B cell (primary cell): Measurements from ENCODE around the gene GPR148. TPM values are rescaled to one million over a fixed set of nuclear protein-coding genes. Genes with fewer than 3 reads are reported as not detected.

ENCODE experiments used
- ATAC-seq: fragments of 200-7000 bp; cut with Tn5 transposase; one replicate; pipeline ENCODE4 v1.10.0; 2021; ENCODE audit warnings: low read depth, mild to moderate bottlenecking, moderate number of reproducible peaks, moderate library complexity
- CTCF ChIA-PET: fragments of 350-600 bp; sonication (Branson Sonifier 250); formaldehyde crosslinking; loops from one replicate; lab custom pipeline; 2021; ENCODE audit warnings: antibody characterized with exemption, inconsistent platforms; lab: Charles Lee
- POLR2A ChIA-PET: fragments of 350-600 bp; sonication (Branson Sonifier 250); formaldehyde crosslinking; loops from one replicate; lab custom pipeline; 2021; ENCODE audit warnings: antibody characterized with exemption; lab: Charles Lee
- DNase-seq: peaks from one replicate; pipeline ENCODE4 v3.0.0; 2013
- H2AFZ ChIP-seq: 2 replicates; pipeline ENCODE4 v1.6.1; 2012; ENCODE audit warnings: mild to moderate bottlenecking, low read depth, low read length; ENCODE audit not compliant: insufficient read depth, poor library complexity, severe bottlenecking
- H3K27ac ChIP-seq, 2 donors: 1 replicate in 1 of 2; 2 replicates in 1 of 2; pipeline ENCODE4 v1.5.1; 2012 to 2013; ENCODE audit warnings: low read length in 2 of 2, mild to moderate bottlenecking in 2 of 2, moderate library complexity in 1 of 2
- H3K27me3 ChIP-seq, 4 experiments: fragments of 200-600 bp in 1 of 4; sonication (generic) in 1 of 4; replicated peaks in 1 of 4; 1 replicate in 2 of 4; 2 replicates in 2 of 4; pipeline versions ENCODE4 v1.6.1 to v1.7.0; 2013 to 2016; ENCODE audit warnings: low read length in 3 of 4, mild to moderate bottlenecking in 2 of 4, mixed read lengths in 1 of 4, moderate library complexity in 1 of 4; ENCODE audit not compliant: insufficient read depth in 4 of 4, control insufficient read depth in 3 of 4; ENCODE audit errors: control extremely low read depth in 1 of 4
- H3K36me3 ChIP-seq, 2 experiments: replicated peaks in 1 of 2; 1 replicate in 1 of 2; 2 replicates in 1 of 2; pipeline versions ENCODE4 v1.6.1 to v1.7.1; 2013; ENCODE audit warnings: low read length in 1 of 2; ENCODE audit not compliant: insufficient read depth in 2 of 2, control insufficient read depth in 1 of 2; ENCODE audit errors: control extremely low read depth in 1 of 2, extremely low read depth in 1 of 2
- H3K4me1 ChIP-seq, 2 donors: fragments of 200-600 bp in 1 of 2; sonication (generic) in 1 of 2; 1 replicate in 1 of 2; 2 replicates in 1 of 2; pipeline versions ENCODE4 v1.5.1 to v1.6.1; 2013 to 2017; ENCODE audit warnings: low read length in 2 of 2; ENCODE audit not compliant: control insufficient read depth in 2 of 2, insufficient read depth in 2 of 2
- H3K4me2 ChIP-seq: replicated peaks from 2 replicates; pipeline ENCODE3; 2012; ENCODE audit warnings: mild to moderate bottlenecking, low read depth, low read length; ENCODE audit not compliant: poor library complexity, severe bottlenecking
- H3K4me3 ChIP-seq, 5 experiments: fragments of 200-600 bp in 1 of 5; sonication (generic) in 1 of 5; 1 replicate in 3 of 5; 2 replicates in 2 of 5; pipeline versions ENCODE4 v1.5.1 to v1.7.0; 2011 to 2016; ENCODE audit warnings: low read length in 4 of 5, mild to moderate bottlenecking in 4 of 5, low read depth in 2 of 5, control low read depth in 1 of 5, moderate library complexity in 1 of 5; ENCODE audit not compliant: insufficient read depth in 1 of 5; ENCODE audit errors: control extremely low read depth in 1 of 5, extremely low read depth in 1 of 5
- H3K79me2 ChIP-seq: fragments of 200-600 bp; sonication (generic); one replicate; pipeline ENCODE4 v1.6.0; 2016; ENCODE audit warnings: low read length; ENCODE audit not compliant: control insufficient read depth, insufficient read depth
- H3K9ac ChIP-seq: fragments of 200-600 bp; sonication (generic); 2 replicates; pipeline ENCODE4 v1.6.1; 2017; ENCODE audit warnings: mild to moderate bottlenecking, low read length, moderate library complexity
- H3K9me3 ChIP-seq, 3 donors: one replicate each; pipeline versions ENCODE4 v1.6.1 to v1.7.1; 2013; ENCODE audit warnings: low read length in 2 of 3; ENCODE audit not compliant: control insufficient read depth in 2 of 3, insufficient read depth in 1 of 3; ENCODE audit errors: control extremely low read depth in 1 of 3
- H4K20me1 ChIP-seq: 2 replicates; pipeline ENCODE4 v1.6.0; 2012; ENCODE audit warnings: mild to moderate bottlenecking, low read length; ENCODE audit not compliant: insufficient read depth, control insufficient read depth, poor library complexity, severe bottlenecking
- H3K27ac Mint-ChIP-seq: one replicate; pipeline ENCODE4 v1.8.0; 2021; ENCODE audit warnings: mixed read lengths
- H3K27me3 Mint-ChIP-seq: one replicate; pipeline ENCODE4 v1.8.0; 2021; ENCODE audit warnings: mixed read lengths
- H3K4me1 Mint-ChIP-seq: one replicate; pipeline ENCODE4 v1.8.0; 2021; ENCODE audit warnings: mixed read lengths
- H3K4me3 Mint-ChIP-seq: one replicate; pipeline ENCODE4 v1.8.0; 2021; ENCODE audit warnings: mixed read lengths
- H3K9me3 Mint-ChIP-seq: one replicate; pipeline ENCODE4 v1.8.0; 2022; ENCODE audit warnings: mixed read lengths; ENCODE audit not compliant: insufficient read depth
- EZH2 ChIP-seq: IDR thresholded peaks from 2 replicates; pipeline ENCODE4 v1.6.1; 2012; ENCODE audit warnings: borderline replicate concordance, low read depth, mild to moderate bottlenecking, moderate library complexity, low read length; ENCODE audit not compliant: insufficient read depth, poor library complexity, severe bottlenecking
- WGBS: methylation state at CpG from one replicate; pipeline ENCODE4 v1.1.5; 2013; ENCODE audit warnings: missing lambda C conversion rate; ENCODE audit not compliant: insufficient coverage; 5-methylcytosine and 5-hydroxymethylcytosine counted together
- intact Hi-C: fragments of 100-400 bp; cut with micrococcal nuclease; formaldehyde crosslinking; loops from one replicate; pipeline ENCODE4 v1.10.0; 2022
- polyA plus RNA-seq: library from polyadenylated mRNA; depleted of rRNA; stranded (reverse); fragments of >200 nt; gene quantifications from 2 replicates; pipeline ENCODE4 v1.2.3, GENCODE V29; 2012
- total RNA-seq, 2 donors: library from RNA; stranded (reverse); fragments of 120-200 nt in 1 of 2; gene quantifications; 1 replicate in 1 of 2; 2 replicates in 1 of 2; pipeline versions ENCODE4 v1.2.3 to v1.2.4, GENCODE V29; 2013 to 2022
- TF ChIP-seq, protein P1 (sequence below): fragments of 200-600 bp; IDR thresholded peaks from one replicate; pipeline ENCODE4 v1.8.0; 2022; ENCODE audit warnings: antibody characterized with exemption, mild to moderate bottlenecking

The GPR148 gene
- total and polyA plus RNA-seq, 2 donors (not counting 1 experiment from before 2014, with no cell fraction given) = not detected

DNA sequence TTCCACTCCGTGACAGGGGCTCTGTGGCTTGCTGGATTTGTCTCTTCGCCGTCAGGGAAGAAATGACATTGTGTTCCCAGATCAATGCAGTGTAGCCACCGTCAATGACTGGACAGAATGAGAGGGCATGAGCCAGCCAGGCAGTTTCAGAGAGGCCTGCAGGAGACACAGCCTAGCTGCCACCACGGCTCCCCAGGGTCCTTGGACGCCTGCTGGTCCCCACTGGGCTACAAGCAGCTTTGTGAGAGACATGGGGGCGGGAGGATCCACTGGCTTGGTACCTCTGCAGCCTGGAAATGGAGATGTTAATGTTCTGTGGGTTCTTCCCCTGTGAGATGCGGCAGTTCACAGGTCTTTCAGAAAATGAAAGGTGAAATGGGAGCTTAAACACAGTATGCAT, 14.4 kb downstream of the GPR148 start:
- no peaks in the 10 kb centered on the region for H3K9me3 Mint-ChIP-seq
- ChIA-PET CTCF (no interaction called here), POLR2A (no interaction called here)
- H3K27ac ChIP-seq = no peak overlapping the region
- H3K4me1 ChIP-seq = no peaks in the 10 kb centered on the region
- H3K27me3 Mint-ChIP-seq = peaks cover 16% of the 10 kb centered on the region
- H3K9me3 ChIP-seq = peaks cover 0 to 9% (median 0%) of the 10 kb centered on the region in 3 donors
- no peak for TF ChIP-seq EZH2
- TF ChIP-seq, protein P1, sequence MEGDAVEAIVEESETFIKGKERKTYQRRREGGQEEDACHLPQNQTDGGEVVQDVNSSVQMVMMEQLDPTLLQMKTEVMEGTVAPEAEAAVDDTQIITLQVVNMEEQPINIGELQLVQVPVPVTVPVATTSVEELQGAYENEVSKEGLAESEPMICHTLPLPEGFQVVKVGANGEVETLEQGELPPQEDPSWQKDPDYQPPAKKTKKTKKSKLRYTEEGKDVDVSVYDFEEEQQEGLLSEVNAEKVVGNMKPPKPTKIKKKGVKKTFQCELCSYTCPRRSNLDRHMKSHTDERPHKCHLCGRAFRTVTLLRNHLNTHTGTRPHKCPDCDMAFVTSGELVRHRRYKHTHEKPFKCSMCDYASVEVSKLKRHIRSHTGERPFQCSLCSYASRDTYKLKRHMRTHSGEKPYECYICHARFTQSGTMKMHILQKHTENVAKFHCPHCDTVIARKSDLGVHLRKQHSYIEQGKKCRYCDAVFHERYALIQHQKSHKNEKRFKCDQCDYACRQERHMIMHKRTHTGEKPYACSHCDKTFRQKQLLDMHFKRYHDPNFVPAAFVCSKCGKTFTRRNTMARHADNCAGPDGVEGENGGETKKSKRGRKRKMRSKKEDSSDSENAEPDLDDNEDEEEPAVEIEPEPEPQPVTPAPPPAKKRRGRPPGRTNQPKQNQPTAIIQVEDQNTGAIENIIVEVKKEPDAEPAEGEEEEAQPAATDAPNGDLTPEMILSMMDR = no peak
- no peaks in the 10 kb centered on the region for H4K20me1 ChIP-seq
- no peak for DNase-seq
- WGBS = 73% methylated on average over 8 of the region's 8 CpGs
- no peaks in the 10 kb centered on the region for H3K4me1 Mint-ChIP-seq
- H3K4me2 ChIP-seq = no peak overlapping the region
- H3K27me3 ChIP-seq = peaks cover 0 to 5% (median 2%) of the 10 kb centered on the region in 4 experiments
- no peak overlapping the region for H3K4me3 ChIP-seq
- H2AFZ ChIP-seq = no peak overlapping the region
- no peak for ATAC-seq
- H3K79me2 ChIP-seq = no peaks in the 10 kb centered on the region
- no peak overlapping the region for H3K27ac Mint-ChIP-seq
- no peaks in the 10 kb centered on the region for H3K36me3 ChIP-seq
- intact Hi-C loops = no loop called here
- no peak overlapping the region for H3K4me3 Mint-ChIP-seq
- H3K9ac ChIP-seq = no peak overlapping the region

DNA sequence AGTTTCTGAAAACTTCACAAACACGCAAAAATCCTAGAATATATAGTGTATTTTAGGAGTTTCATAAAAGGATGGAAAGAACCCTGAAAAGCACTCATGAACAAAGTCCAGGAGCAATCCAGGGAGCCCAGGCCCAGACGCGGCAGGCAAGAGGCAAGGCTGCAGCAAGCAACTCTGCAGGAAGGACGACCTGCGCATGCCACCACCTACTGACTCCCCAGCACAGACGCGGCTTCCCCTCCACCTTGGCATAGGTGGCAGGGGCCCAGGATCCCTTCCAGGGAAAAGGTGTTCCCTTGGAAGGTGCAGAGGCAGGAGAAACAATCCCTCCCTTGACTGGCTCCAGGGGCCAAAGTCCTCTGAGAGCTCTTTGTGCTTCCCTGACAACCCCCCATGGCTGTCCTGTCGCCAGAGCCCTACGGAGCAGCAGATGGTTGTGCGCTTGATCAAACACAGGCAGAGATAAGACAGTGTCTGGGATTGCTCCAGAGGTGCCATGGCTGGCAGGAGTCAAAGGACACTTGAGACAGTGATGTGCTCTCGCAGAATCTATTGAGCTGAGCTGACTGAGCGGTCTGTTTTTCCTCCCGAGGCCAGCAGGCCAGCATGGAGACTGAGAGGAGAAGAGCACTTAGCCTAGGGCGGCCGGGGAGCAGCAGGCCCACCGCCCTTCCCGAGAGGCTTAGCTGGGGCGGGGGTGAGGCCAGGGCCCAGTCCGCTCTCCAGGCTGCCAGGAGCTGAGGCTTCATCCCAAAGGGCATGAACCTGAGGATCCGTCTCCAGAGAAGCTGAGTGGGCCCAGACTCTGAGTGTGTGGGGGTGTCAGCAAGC, 15.6 kb downstream of the GPR148 start:
- Histone ChIP-seq H3K36me3 (no peaks in the 10 kb centered on the region), H3K4me1 (no peaks in the 10 kb centered on the region), H3K4me3 (no peak overlapping the region), H4K20me1 (no peaks in the 10 kb centered on the region), H3K9ac (no peak overlapping the region), H3K27ac (no peak overlapping the region), H3K27me3 (peaks cover 0 to 5% (median 0%) of the 10 kb centered on the region in 4 experiments), H3K9me3 (peaks cover 0 to 9% (median 0%) of the 10 kb centered on the region in 3 donors), H3K4me2 (no peak overlapping the region), H2AFZ (no peak overlapping the region), H3K79me2 (no peaks in the 10 kb centered on the region)
- intact Hi-C loops = no loop called here
- H3K27me3 Mint-ChIP-seq = peaks cover 16% of the 10 kb centered on the region
- H3K4me3 Mint-ChIP-seq = no peak overlapping the region
- H3K4me1 Mint-ChIP-seq = no peaks in the 10 kb centered on the region
- ATAC-seq (no peak), DNase-seq (no peak)
- no peak overlapping the region for H3K27ac Mint-ChIP-seq
- ChIA-PET CTCF (no interaction called here), POLR2A (no interaction called here)
- 51% methylated on average over 16 of the region's 20 CpGs for WGBS
- TF ChIP-seq, protein P1 = no peak
- no peak for TF ChIP-seq EZH2
- H3K9me3 Mint-ChIP-seq = no peaks in the 10 kb centered on the region
